GM19238 (cell line): ENCODE measurements around the gene KCNK15.
"Not testable (repeated sequence)": the region's sequence is repeated elsewhere in the genome, so short reads cannot be mapped to it uniquely, and the experiment has no call there.

ENCODE experiments used
- DNase-seq: peaks from one replicate; pipeline ENCODE4 v3.0.0; 2011; ENCODE audit warnings: low spot score; ENCODE audit not compliant: insufficient read length

KCNK15 gene

GRCh38 chr20:44745598-44746366, at the start of gene KCNK15:
Gene KCNK15 (plus strand): TSS chr20:44745865. CDS start chr20:44745911, 46 bp downstream.
- no peak for DNase-seq

GRCh38 chr20:44696315-44696714, 49.4 kb upstream of the KCNK15 start:
- DNase-seq: no peak

GRCh38 chr20:44697041-44697440, 48.6 kb upstream of the KCNK15 start:
- not testable (repeated sequence) for DNase-seq

- DNase-seq: no peak
These were observed 47.3 kb upstream of the KCNK15 start for GRCh38 chr20:44698351-44698750.

- no peak for DNase-seq
These were observed 45.4 kb upstream of the KCNK15 start for GRCh38 chr20:44700306-44700705.

- no peak for DNase-seq
These were observed 44.4 kb upstream of the KCNK15 start for GRCh38 chr20:44701118-44701857.

GRCh38 chr20:44701858-44702256, 43.8 kb upstream of the KCNK15 start:
- no peak for DNase-seq

GRCh38 chr20:44702776-44703175, 42.9 kb upstream of the KCNK15 start:
- DNase-seq: no peak

GRCh38 chr20:44703183-44703925, 42.3 kb upstream of the KCNK15 start:
- DNase-seq: no peak

- no peak for DNase-seq
These were observed 41.6 kb upstream of the KCNK15 start for GRCh38 chr20:44703956-44704488.

GRCh38 chr20:44704551-44704971, 41.1 kb upstream of the KCNK15 start:
- no peak for DNase-seq

- no peak for DNase-seq
These were observed 40.1 kb upstream of the KCNK15 start for GRCh38 chr20:44705364-44706094.

- DNase-seq: no peak
These were observed 39.2 kb upstream of the KCNK15 start for GRCh38 chr20:44706301-44707017.

- no peak for DNase-seq
These were observed 38.6 kb upstream of the KCNK15 start for GRCh38 chr20:44707018-44707579.

GRCh38 chr20:44709380-44709779, 36.3 kb upstream of the KCNK15 start:
- no peak for DNase-seq

GRCh38 chr20:44709797-44710196, 35.9 kb upstream of the KCNK15 start:
- DNase-seq: no peak

GRCh38 chr20:44711237-44711636, 34.4 kb upstream of the KCNK15 start:
- DNase-seq: no peak

GRCh38 chr20:44714102-44714700, 31.5 kb upstream of the KCNK15 start:
- no peak for DNase-seq

GRCh38 chr20:44714701-44715498, 30.8 kb upstream of the KCNK15 start, which contains the start of gene CCN5:
Gene CCN5 (plus strand): TSS chr20:44715369. CDS start chr20:44715391, 22 bp downstream.
- no peak for DNase-seq
